Fibroblast of villous mesenchyme (primary cell): Measurements from ENCODE around the gene ONECUT3. TPM values are rescaled to one million over a fixed set of nuclear protein-coding genes. Genes with fewer than 3 reads are reported as not detected.

Experiments
- DNase-seq: peaks from one replicate; pipeline ENCODE4 v3.0.0-alpha.2; 2010; ENCODE audit warnings: low read depth
- H3K4me3 ChIP-seq: 2 replicates; pipeline ENCODE4 v1.5.1; 2011; ENCODE audit warnings: low read depth, mild to moderate bottlenecking, low read length
- CTCF ChIP-seq: IDR thresholded peaks from 2 replicates; pipeline ENCODE4 v1.5.1; 2012; ENCODE audit warnings: low read depth, mild to moderate bottlenecking, low read length; ENCODE audit not compliant: insufficient read depth
- total RNA-seq: library from RNA; depleted of rRNA; stranded (reverse); fragments of >200 nt; gene quantifications from 2 replicates; pipeline ENCODE4 v1.2.3, GENCODE V29; 2012

Gene ONECUT3
- total RNA-seq, 1 donor, result not detected

GRCh38 chr19:1780272-1780958 is 27.1 kb downstream of the ONECUT3 start:
- peak; percentile 26 for DNase-seq
- TF ChIP-seq CTCF, result no peak
- no peak overlapping the region for H3K4me3 ChIP-seq

- no peak for DNase-seq
- TF ChIP-seq CTCF, result no peak
- no peak overlapping the region for H3K4me3 ChIP-seq
Measured at GRCh38 chr19:1782521-1782920, 29.2 kb downstream of the ONECUT3 start.

- no peak for DNase-seq
- no peak for TF ChIP-seq CTCF
- H3K4me3 ChIP-seq, result no peak overlapping the region
Measured at GRCh38 chr19:1783354-1783753, 30.0 kb downstream of the ONECUT3 start.

- no peak for DNase-seq
- H3K4me3 ChIP-seq, result no peak overlapping the region
- TF ChIP-seq CTCF, result no peak
Measured at GRCh38 chr19:1783874-1784273, 30.6 kb downstream of the ONECUT3 start.

- no peak for DNase-seq
- H3K4me3 ChIP-seq, result no peak overlapping the region
- TF ChIP-seq CTCF, result no peak
Measured at GRCh38 chr19:1785310-1785709, 32.0 kb downstream of the ONECUT3 start.

GRCh38 chr19:1786668-1787067 is 33.4 kb downstream of the ONECUT3 start:
- no peak for TF ChIP-seq CTCF
- no peak overlapping the region for H3K4me3 ChIP-seq
- DNase-seq, result no peak

- TF ChIP-seq CTCF, result no peak
- DNase-seq, result no peak
- no peak overlapping the region for H3K4me3 ChIP-seq
Measured at GRCh38 chr19:1787116-1787515, 33.8 kb downstream of the ONECUT3 start.
